ENCODE measurements around the gene KIAA0753. TPM values are rescaled to one million over a fixed set of nuclear protein-coding genes. Genes with fewer than 3 reads are reported as not detected.

The KIAA0753 gene
- polyA plus RNA-seq, 1 donor (not counting 4 experiments of a cell fraction or from before 2014, with no cell fraction given), result 11.6 TPM

DNA sequence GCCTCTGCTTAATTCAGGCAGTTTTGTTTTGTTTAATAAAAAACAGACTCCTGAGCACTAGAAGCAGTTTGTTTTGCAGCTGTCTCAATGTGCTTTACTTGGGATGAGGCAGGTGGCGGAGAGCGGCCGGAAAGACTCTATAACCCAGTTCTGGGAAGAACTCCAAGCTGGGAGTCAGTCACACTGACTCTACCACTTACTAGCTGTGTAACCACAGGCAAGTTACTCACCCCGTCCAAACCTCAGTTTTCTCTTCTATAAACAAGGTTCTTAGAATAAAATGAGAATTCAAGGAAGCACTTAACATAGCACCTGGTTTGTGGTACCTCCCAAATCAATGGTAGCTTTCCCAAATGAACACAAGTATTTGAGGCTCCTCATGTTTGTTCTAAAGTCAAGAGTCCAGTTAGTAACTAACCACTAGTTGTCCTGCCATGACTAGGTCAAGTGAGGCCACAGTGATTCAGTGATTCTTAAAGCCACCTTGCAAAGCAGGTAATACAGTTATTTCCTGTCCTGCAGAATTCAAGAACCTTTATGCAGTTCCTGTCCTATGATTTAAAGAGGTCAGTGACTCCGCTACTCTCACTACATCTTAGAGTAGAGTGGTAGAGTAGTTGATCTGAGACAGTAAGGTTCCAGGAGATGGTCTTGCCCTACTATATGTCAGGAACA, 3.1 kb upstream of the KIAA0753 start:
- dilution Hi-C loops (cut with MboI; ENCODE audit: extremely low pct_ligation_motif_present, low sequenced_read_pairs), result no loop called here
- peaks cover 69% of the 10 kb centered on the region for H3K79me2 ChIP-seq (ENCODE audit: control insufficient read depth, insufficient read depth, low read length)
- H3K4me2 ChIP-seq (ENCODE audit: control insufficient read depth, extremely low read depth, insufficient read depth, low read depth, low read length), result peak overlapping the region; percentile 89
- no peaks in the 10 kb centered on the region for H3K9me1 ChIP-seq (ENCODE audit: control insufficient read depth, extremely low read depth, insufficient read depth, low read length)
- H3K36me3 ChIP-seq (ENCODE audit: control insufficient read depth in 2 of 2, extremely low read depth in 1 of 2, insufficient read depth in 2 of 2, low read length in 2 of 2), result peaks cover 7 to 24% of the 10 kb centered on the region in 2 experiments
- no peaks in the 10 kb centered on the region for H4K20me1 ChIP-seq (ENCODE audit: control insufficient read depth, extremely low read depth, insufficient read depth, low read length)
- DNase-seq (ENCODE audit: low read depth, low spot score), result no peak
- H3K27me3 ChIP-seq (ENCODE audit: control insufficient read depth, extremely low read depth, insufficient read depth, low read length), result no peaks in the 10 kb centered on the region
- peak; percentile 84 for FAIRE-seq
- no peaks in the 10 kb centered on the region for H3K9me3 ChIP-seq (ENCODE audit: control insufficient read depth, low read depth, low read length)
- peak overlapping the region; percentile 76 for H3K27ac ChIP-seq (ENCODE audit: control insufficient read depth, insufficient read depth, low read length)
- H3K4me3 ChIP-seq (ENCODE audit: control insufficient read depth in 2 of 3, extremely low read depth in 1 of 3, insufficient read depth in 2 of 3, low read depth in 1 of 3, low read length in 3 of 3), result peak overlapping the region in 2 of 3 experiments; percentile 58 to 89
- TF ChIP-seq, protein P1, sequence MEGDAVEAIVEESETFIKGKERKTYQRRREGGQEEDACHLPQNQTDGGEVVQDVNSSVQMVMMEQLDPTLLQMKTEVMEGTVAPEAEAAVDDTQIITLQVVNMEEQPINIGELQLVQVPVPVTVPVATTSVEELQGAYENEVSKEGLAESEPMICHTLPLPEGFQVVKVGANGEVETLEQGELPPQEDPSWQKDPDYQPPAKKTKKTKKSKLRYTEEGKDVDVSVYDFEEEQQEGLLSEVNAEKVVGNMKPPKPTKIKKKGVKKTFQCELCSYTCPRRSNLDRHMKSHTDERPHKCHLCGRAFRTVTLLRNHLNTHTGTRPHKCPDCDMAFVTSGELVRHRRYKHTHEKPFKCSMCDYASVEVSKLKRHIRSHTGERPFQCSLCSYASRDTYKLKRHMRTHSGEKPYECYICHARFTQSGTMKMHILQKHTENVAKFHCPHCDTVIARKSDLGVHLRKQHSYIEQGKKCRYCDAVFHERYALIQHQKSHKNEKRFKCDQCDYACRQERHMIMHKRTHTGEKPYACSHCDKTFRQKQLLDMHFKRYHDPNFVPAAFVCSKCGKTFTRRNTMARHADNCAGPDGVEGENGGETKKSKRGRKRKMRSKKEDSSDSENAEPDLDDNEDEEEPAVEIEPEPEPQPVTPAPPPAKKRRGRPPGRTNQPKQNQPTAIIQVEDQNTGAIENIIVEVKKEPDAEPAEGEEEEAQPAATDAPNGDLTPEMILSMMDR (optimal IDR thresholded peaks at IDR 0.05 in 1 of 3, IDR thresholded peaks at IDR 0.05 in 1 of 3, conservative IDR thresholded peaks at IDR 0.05 in 1 of 3; ENCODE audit: extremely low read depth in 1 of 3, insufficient read depth in 2 of 3, low read length in 3 of 3), result no peak
- no peak for TF ChIP-seq EZH2 (IDR thresholded peaks at IDR 0.05; ENCODE audit: low read length)
- H3K9ac ChIP-seq (ENCODE audit: control insufficient read depth, extremely low read depth, insufficient read depth, low read length), result peak overlapping the region; percentile 25
- no peak overlapping the region for H2AFZ ChIP-seq (ENCODE audit: control insufficient read depth, low read length)
- peaks cover 36% of the 10 kb centered on the region for H3K4me1 ChIP-seq (ENCODE audit: control insufficient read depth, extremely low read depth, insufficient read depth, low read length)

DNA sequence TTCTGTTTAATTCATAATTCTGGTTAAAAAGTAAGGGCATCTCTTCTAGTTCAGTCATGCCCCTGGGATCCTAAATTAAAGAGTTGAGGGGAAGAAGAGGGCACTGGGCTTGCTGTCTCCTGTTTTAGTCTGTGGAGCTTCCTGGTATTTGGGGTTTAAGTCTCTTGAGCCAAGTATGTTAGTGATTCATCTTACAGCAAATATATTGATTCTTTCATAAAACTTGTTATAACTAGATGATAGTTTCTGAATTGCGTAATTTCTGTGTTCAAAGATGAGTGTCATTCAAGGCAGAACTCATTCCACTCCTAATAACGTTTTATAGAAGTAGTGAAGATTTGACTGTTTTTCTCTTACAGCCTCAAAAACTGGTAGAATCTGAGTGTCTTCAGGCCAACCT, 2.1 kb upstream of the KIAA0753 start:
- Histone ChIP-seq H3K4me3 (ENCODE audit: control insufficient read depth in 2 of 3, extremely low read depth in 1 of 3, insufficient read depth in 2 of 3, low read depth in 1 of 3, low read length in 3 of 3) (peak overlapping the region; percentile 76 to 89 (median 85)), H3K4me2 (ENCODE audit: control insufficient read depth, extremely low read depth, insufficient read depth, low read depth, low read length) (peak overlapping the region; percentile 89), H2AFZ (ENCODE audit: control insufficient read depth, low read length) (no peak overlapping the region), H3K9me3 (ENCODE audit: control insufficient read depth, low read depth, low read length) (no peaks in the 10 kb centered on the region), H3K9me1 (ENCODE audit: control insufficient read depth, extremely low read depth, insufficient read depth, low read length) (no peaks in the 10 kb centered on the region), H3K36me3 (ENCODE audit: control insufficient read depth in 2 of 2, extremely low read depth in 1 of 2, insufficient read depth in 2 of 2, low read length in 2 of 2) (peaks cover 1 to 21% of the 10 kb centered on the region in 2 experiments), H3K27ac (ENCODE audit: control insufficient read depth, insufficient read depth, low read length) (peak overlapping the region; percentile 76), H3K4me1 (ENCODE audit: control insufficient read depth, extremely low read depth, insufficient read depth, low read length) (peaks cover 38% of the 10 kb centered on the region), H4K20me1 (ENCODE audit: control insufficient read depth, extremely low read depth, insufficient read depth, low read length) (no peaks in the 10 kb centered on the region), H3K79me2 (ENCODE audit: control insufficient read depth, insufficient read depth, low read length) (peaks cover 70% of the 10 kb centered on the region), H3K9ac (ENCODE audit: control insufficient read depth, extremely low read depth, insufficient read depth, low read length) (no peak overlapping the region), H3K27me3 (ENCODE audit: control insufficient read depth, extremely low read depth, insufficient read depth, low read length) (no peaks in the 10 kb centered on the region)
- dilution Hi-C loops (cut with MboI; ENCODE audit: extremely low pct_ligation_motif_present, low sequenced_read_pairs), result no loop called here
- peak; percentile 90 for FAIRE-seq
- no peak for DNase-seq (ENCODE audit: low read depth, low spot score)
- TF ChIP-seq, protein P1 (optimal IDR thresholded peaks at IDR 0.05 in 1 of 3, IDR thresholded peaks at IDR 0.05 in 1 of 3, conservative IDR thresholded peaks at IDR 0.05 in 1 of 3; ENCODE audit: extremely low read depth in 1 of 3, insufficient read depth in 2 of 3, low read length in 3 of 3), result no peak
- no peak for TF ChIP-seq EZH2 (IDR thresholded peaks at IDR 0.05; ENCODE audit: low read length)
